Endodermal cell (in vitro differentiated cells): Measurements from ENCODE around the gene TRPV6. TPM values are rescaled to one million over a fixed set of nuclear protein-coding genes. Genes with fewer than 3 reads are reported as not detected.

Experiments
- DNase-seq: peaks from one replicate; pipeline ENCODE4 v3.0.0-alpha.2; 2017
- H3K27ac ChIP-seq: 2 replicates; pipeline ENCODE4 v1.5.1; 2013; ENCODE audit warnings: mild to moderate bottlenecking, low read depth, low read length, moderate library complexity
- H3K27me3 ChIP-seq: 2 replicates; pipeline ENCODE4 v1.6.1; 2013; ENCODE audit warnings: mild to moderate bottlenecking, low read length, moderate library complexity; ENCODE audit not compliant: insufficient read depth, control insufficient read depth, poor library complexity, severe bottlenecking
- H3K36me3 ChIP-seq: 2 replicates; pipeline ENCODE4 v1.7.0; 2013; ENCODE audit warnings: mild to moderate bottlenecking, low read length, moderate library complexity; ENCODE audit not compliant: control insufficient read depth, insufficient read depth
- H3K4me1 ChIP-seq: one replicate; pipeline ENCODE4 v1.7.0; 2013; ENCODE audit warnings: low read length; ENCODE audit not compliant: control insufficient read depth, insufficient read depth
- H3K4me3 ChIP-seq: 2 replicates; pipeline ENCODE4 v1.5.1; 2013; ENCODE audit warnings: mild to moderate bottlenecking, low read length, moderate library complexity
- H3K9ac ChIP-seq: 2 replicates; pipeline ENCODE4 v1.6.1; 2013; ENCODE audit warnings: mild to moderate bottlenecking, low read length, moderate library complexity; ENCODE audit not compliant: poor library complexity, severe bottlenecking; ENCODE audit errors: extremely low read depth
- H3K9me3 ChIP-seq: 2 replicates; pipeline ENCODE4 v1.6.1; 2013; ENCODE audit warnings: mild to moderate bottlenecking, low read length, moderate library complexity; ENCODE audit not compliant: control insufficient read depth
- H3K27ac Mint-ChIP-seq: 2 replicates; pipeline ENCODE4 v1.8.0; 2020; ENCODE audit warnings: mixed read lengths
- H3K27me3 Mint-ChIP-seq: 2 replicates; pipeline ENCODE4 v1.8.0; 2021; ENCODE audit warnings: mild to moderate bottlenecking, mixed read lengths; ENCODE audit not compliant: insufficient read depth
- H3K36me3 Mint-ChIP-seq: 2 replicates; pipeline ENCODE4 v1.8.0; 2020; ENCODE audit warnings: low read depth, mixed read lengths
- H3K4me1 Mint-ChIP-seq: 2 replicates; pipeline ENCODE4 v1.8.0; 2020; ENCODE audit warnings: mixed read lengths
- H3K4me3 Mint-ChIP-seq: 2 replicates; pipeline ENCODE4 v1.8.0; 2020; ENCODE audit warnings: mild to moderate bottlenecking, moderate library complexity, mixed read lengths
- H3K9me3 Mint-ChIP-seq: 2 replicates; pipeline ENCODE4 v1.8.0; 2020; ENCODE audit warnings: mild to moderate bottlenecking, mixed read lengths
- CTCF ChIP-seq: fragments of 200-600 bp; sonication (generic); conservative IDR thresholded peaks from 2 replicates; pipeline ENCODE4 v1.5.0; 2021; ENCODE audit warnings: antibody characterized with exemption, mild to moderate bottlenecking
- WGBS, 2 experiments: methylation state at CpG; one replicate each; pipeline versions ENCODE4 v1.1.5 to v1.1.7; 2013; ENCODE audit warnings: missing lambda C conversion rate in 2 of 2, mixed read lengths in 1 of 2; ENCODE audit not compliant: insufficient coverage in 1 of 2, insufficient read length in 1 of 2; 5-methylcytosine and 5-hydroxymethylcytosine counted together
- total RNA-seq, 2 donors: library from RNA; stranded (reverse); fragmentation: NEBNext Ultra II Directional in 1 of 2; extraction: Animal tissue kit (Norgen Biotek cat#: 25700) in 1 of 2; gene quantifications; 2 replicates in 1 of 2; 3 replicates in 1 of 2; pipeline ENCODE4 v1.2.1, GENCODE V29; 2021

TRPV6 gene
- total RNA-seq, 2 donors from 2014 or later, result 2.7 to 4.1 TPM

- H3K9ac ChIP-seq, result no peak overlapping the region
- H3K36me3 ChIP-seq, result no peaks in the 10 kb centered on the region
- no peak for DNase-seq
- Mint-ChIP-seq H3K4me3 (no peak overlapping the region), H3K4me1 (peaks cover 2% of the 10 kb centered on the region), H3K36me3 (no peaks in the 10 kb centered on the region), H3K27me3 (peaks cover 18% of the 10 kb centered on the region), H3K9me3 (peaks cover 17% of the 10 kb centered on the region), H3K27ac (no peak overlapping the region)
- no peak for TF ChIP-seq CTCF
- no peaks in the 10 kb centered on the region for H3K4me1 ChIP-seq
- no peak overlapping the region for H3K4me3 ChIP-seq
- no peak overlapping the region for H3K27ac ChIP-seq
- peaks cover 20% of the 10 kb centered on the region for H3K9me3 ChIP-seq
- no peaks in the 10 kb centered on the region for H3K27me3 ChIP-seq
- 86% methylated on average over 2 of the region's 2 CpGs; no CpG with 5 or more reads in 1 of the 2 experiments for WGBS, 2 experiments
Measured at GRCh38 chr7:142910481-142910880, 24.9 kb upstream of the TRPV6 start.

- TF ChIP-seq CTCF, result no peak
- Mint-ChIP-seq H3K27me3 (peaks cover 18% of the 10 kb centered on the region), H3K4me3 (no peak overlapping the region), H3K9me3 (peaks cover 20% of the 10 kb centered on the region), H3K4me1 (peaks cover 2% of the 10 kb centered on the region), H3K27ac (no peak overlapping the region), H3K36me3 (no peaks in the 10 kb centered on the region)
- no peaks in the 10 kb centered on the region for H3K36me3 ChIP-seq
- H3K27ac ChIP-seq, result no peak overlapping the region
- peaks cover 24% of the 10 kb centered on the region for H3K9me3 ChIP-seq
- no peak overlapping the region for H3K4me3 ChIP-seq
- no peak overlapping the region for H3K9ac ChIP-seq
- H3K4me1 ChIP-seq, result no peaks in the 10 kb centered on the region
- peak; percentile 4 for DNase-seq
- 94 to 100% methylated on average over 1 to 2 of the region's 2 CpGs for WGBS, 2 experiments
- H3K27me3 ChIP-seq, result no peaks in the 10 kb centered on the region
Measured at GRCh38 chr7:142910031-142910433, 24.5 kb upstream of the TRPV6 start.

GRCh38 chr7:142908921-142909890, 23.7 kb upstream of the TRPV6 start:
- H3K4me1 ChIP-seq, result no peaks in the 10 kb centered on the region
- Mint-ChIP-seq H3K27ac (no peak overlapping the region), H3K4me1 (peaks cover 2% of the 10 kb centered on the region), H3K4me3 (no peak overlapping the region), H3K9me3 (peaks cover 27% of the 10 kb centered on the region), H3K27me3 (peaks cover 18% of the 10 kb centered on the region), H3K36me3 (no peaks in the 10 kb centered on the region)
- 88 to 91% methylated on average over 18 to 21 of the region's 21 CpGs for WGBS, 2 experiments
- H3K27me3 ChIP-seq, result no peaks in the 10 kb centered on the region
- no peaks in the 10 kb centered on the region for H3K36me3 ChIP-seq
- no peak overlapping the region for H3K4me3 ChIP-seq
- peak; percentile 77 for TF ChIP-seq CTCF
- H3K27ac ChIP-seq, result no peak overlapping the region
- peak; percentile 59 for DNase-seq
- H3K9me3 ChIP-seq, result peaks cover 32% of the 10 kb centered on the region
- H3K9ac ChIP-seq, result no peak overlapping the region
